K562 (cell line): ENCODE results near the gene DXO. TPM values are rescaled to one million over a fixed set of nuclear protein-coding genes. Genes with fewer than 3 reads are reported as not detected.

Experiments used
- ATAC-seq: fragments of 200-7000 bp; cut with Tn5 transposase; 3 replicates; pipeline ENCODE4 v1.9.1; 2020; ENCODE audit warnings: moderate library complexity
- BruUV-seq: library from RNA; stranded (reverse); fragments of 400-500 nt; replicated peaks from 2 replicates; lab custom pipeline; 2021; lab: Mats Ljungman, UMichigan
- CTCF ChIA-PET: fragments of 300-600 bp; formaldehyde crosslinking; extraction: SDS; loops from one replicate; lab custom pipeline; 2021; ENCODE audit warnings: low intra/inter-chr PET ratio; lab: Yijun Ruan, JAX
- POLR2A ChIA-PET: fragments of 300-600, 350-650 bp; sonication (Branson Sonifier 250); formaldehyde crosslinking; extraction: SDS; loops from one replicate; lab custom pipeline; 2021; ENCODE audit warnings: antibody characterized with exemption, inconsistent platforms; lab: Yijun Ruan, JAX
- DNase-seq, 4 experiments: peaks; one replicate each; pipeline versions ENCODE4 v3.0.0 to v3.0.0-alpha.2; 2011 to 2018; ENCODE audit warnings: low spot score in 3 of 4, mixed read lengths in 3 of 4; ENCODE audit errors: extremely low read depth in 1 of 4
- FAIRE-seq: peaks from 2 replicates; lab custom pipeline; 2011; peaks lifted over from hg19 to GRCh38; lab: Jason Lieb, UNC
- H2AFZ ChIP-seq: 2 replicates; pipeline ENCODE4 v1.6.0; 2011; ENCODE audit warnings: low read depth, low read length, control low read depth, inconsistent platforms
- H3K27ac ChIP-seq: fragments of 200-600 bp; 3 replicates; pipeline ENCODE4 v1.8.0; 2011; ENCODE audit warnings: low read depth, mild to moderate bottlenecking, control low read depth, inconsistent platforms, low read length, moderate library complexity, mixed read lengths; ENCODE audit errors: extremely low read depth
- H3K27me3 ChIP-seq, 2 experiments: fragments of 300-600 bp in 1 of 2; 2 replicates in 1 of 2; 3 replicates in 1 of 2; pipeline versions ENCODE4 v1.6.0 to v1.8.0; 2011; ENCODE audit warnings: inconsistent platforms in 2 of 2, low read length in 2 of 2, mild to moderate bottlenecking in 1 of 2, mixed read lengths in 1 of 2, moderate library complexity in 1 of 2; ENCODE audit not compliant: control insufficient read depth in 2 of 2, insufficient read depth in 2 of 2
- H3K36me3 ChIP-seq: fragments of 300-600 bp; 3 replicates; pipeline ENCODE4 v1.8.0; 2011; ENCODE audit warnings: mild to moderate bottlenecking, low read length, inconsistent platforms; ENCODE audit not compliant: control insufficient read depth, insufficient read depth
- H3K4me1 ChIP-seq, 2 experiments: fragments of 200-600 bp in 1 of 2; replicated peaks in 1 of 2; 2 replicates in 1 of 2; 3 replicates in 1 of 2; pipeline versions ENCODE4 v1.5.1 to v1.8.0; 2011; ENCODE audit warnings: inconsistent platforms in 2 of 2, low read length in 2 of 2, mild to moderate bottlenecking in 1 of 2, mixed read lengths in 1 of 2, moderate library complexity in 1 of 2; ENCODE audit not compliant: control insufficient read depth in 2 of 2, insufficient read depth in 2 of 2
- H3K4me2 ChIP-seq: 2 replicates; pipeline ENCODE4 v1.6.1; 2011; ENCODE audit warnings: low read length, control low read depth, inconsistent platforms, mixed read lengths; ENCODE audit not compliant: insufficient read depth
- H3K4me3 ChIP-seq: fragments of 200-600 bp; sonication (generic), shearing (Covaris generic); 2 replicates; pipeline ENCODE4 v1.5.1; 2016; ENCODE audit warnings: control low read depth, inconsistent platforms
- H3K79me2 ChIP-seq: fragments of 200-600 bp; 3 replicates; pipeline ENCODE4 v1.8.0; 2011; ENCODE audit warnings: low read length, inconsistent platforms; ENCODE audit not compliant: control insufficient read depth, insufficient read depth
- H3K9ac ChIP-seq, 2 experiments: 2 replicates each; pipeline versions ENCODE4 v1.6.0 to v1.6.1; 2011; ENCODE audit warnings: low read depth in 2 of 2, low read length in 2 of 2, control low read depth in 1 of 2, inconsistent platforms in 1 of 2, mild to moderate bottlenecking in 1 of 2, mixed read lengths in 1 of 2; ENCODE audit not compliant: insufficient read depth in 1 of 2
- H3K9me1 ChIP-seq: one replicate; pipeline ENCODE4 v1.6.0; 2011; ENCODE audit warnings: inconsistent platforms, mild to moderate bottlenecking, low read length, moderate library complexity; ENCODE audit not compliant: control insufficient read depth, insufficient read depth
- H3K9me3 ChIP-seq: replicated peaks from 2 replicates; pipeline ENCODE4 v1.5.1; 2011; ENCODE audit warnings: low read depth, low read length, inconsistent platforms; ENCODE audit not compliant: control insufficient read depth, insufficient read depth
- H4K20me1 ChIP-seq: replicated peaks from 2 replicates; pipeline ENCODE4 v1.6.1; 2011; ENCODE audit warnings: low read length, inconsistent platforms, mixed read lengths; ENCODE audit not compliant: control insufficient read depth, insufficient read depth
- ATF2 ChIP-seq: sonication (generic); formaldehyde crosslinking; IDR thresholded peaks from 2 replicates; pipeline ENCODE4 v1.8.1; 2022; ENCODE audit warnings: missing genetic modification reagents
- CREB3 ChIP-seq: fragments of 450-650 bp; conservative IDR thresholded peaks from 2 replicates; pipeline ENCODE4 v1.6.1; 2016; ENCODE audit warnings: missing genetic modification characterization, low read depth, mild to moderate bottlenecking, missing compliant biosample characterization, moderate library complexity
- REST ChIP-seq, 2 experiments: fragments of 450-650 bp; formaldehyde crosslinking in 1 of 2; IDR thresholded peaks; 2 replicates each; pipeline versions ENCODE4 v1.4.0 to v1.6.1; 2014 to 2020; ENCODE audit warnings: mild to moderate bottlenecking in 2 of 2, borderline replicate concordance in 1 of 2, low read depth in 1 of 2
- TAF1 ChIP-seq: IDR thresholded peaks from 2 replicates; pipeline ENCODE4 v1.6.1; 2011; ENCODE audit warnings: mild to moderate bottlenecking, low read length, moderate library complexity; ENCODE audit not compliant: insufficient read depth, control insufficient read depth, severe bottlenecking; ENCODE audit errors: extremely low read depth
- ZBTB43 ChIP-seq: sonication (generic); formaldehyde crosslinking; IDR thresholded peaks from 2 replicates; pipeline ENCODE4 v1.8.0; 2023; ENCODE audit warnings: mild to moderate bottlenecking, missing genetic modification reagents
- ZNF347 ChIP-seq: fragments of 450-650 bp; formaldehyde crosslinking; IDR thresholded peaks from 2 replicates; pipeline ENCODE4 v1.4.0; 2020; ENCODE audit warnings: low read depth, mild to moderate bottlenecking, moderate library complexity
- WGBS: fragments of 100-300 bp; shearing (Covaris generic); methylation state at CpG from one replicate; pipeline ENCODE4 v1.1.6; 2016; ENCODE audit warnings: low coverage, mixed read lengths; ENCODE audit not compliant: insufficient coverage; ENCODE audit errors: missing lambda C conversion rate; 5-methylcytosine and 5-hydroxymethylcytosine counted together
- in situ Hi-C: fragments of 300-500 bp; cut with MboI; formaldehyde crosslinking; loops from 4 replicates; pipeline ENCODE4 v1.15.0; 2018; ENCODE audit warnings: inconsistent platforms, mixed read lengths
- intact Hi-C: fragments of 100-400 bp; cut with micrococcal nuclease; formaldehyde crosslinking; loops from 2 replicates; pipeline ENCODE4 v1.14.2; 2022
- polyA plus RNA-seq, 8 experiments: library from polyadenylated mRNA; depleted of rRNA in 4 of 8; stranded (reverse) in 5 of 8; unstranded in 3 of 8; fragments of >200 nt; fragmentation: Nextera tagmentation in 2 of 8; fragmentation: Illumina TruSeq in 1 of 8; extraction: Ambion mirVana in 2 of 8; extraction: Trizol in 1 of 8; gene quantifications; 2 replicates each; pipeline versions ENCODE4 v1.2.1 to v1.2.3, GENCODE V29; 2011 to 2014; ENCODE audit warnings: inconsistent platforms in 1 of 8, missing spikeins in 1 of 8
- total RNA-seq, 7 experiments: library from RNA; depleted of rRNA in 6 of 7; stranded (reverse); fragments of >200 nt in 6 of 7; fragmentation: Illumina TruSeq in 2 of 7; extraction: Trizol in 2 of 7; gene quantifications; 2 replicates each; pipeline versions ENCODE4 v1.2.1 to v1.2.3, GENCODE V29; 2011 to 2021; ENCODE audit warnings: low replicate concordance in 1 of 7

Gene DXO
- total and polyA plus RNA-seq, 9 of the 15 experiments (the other 6 are each of a cell fraction or from before 2014, with no cell fraction given) = 6.4 to 35.1 (median 19.4) TPM

GRCh38 chr6:31969712-31970603 lies 2.0 kb downstream of the DXO start:
- H3K27ac ChIP-seq = peak overlapping the region; percentile 84
- WGBS = 49% methylated on average over 17 of the region's 17 CpGs
- H4K20me1 ChIP-seq = no peaks in the 10 kb centered on the region
- in situ Hi-C loops = loop anchor here (5.0 kb wide), 1 partner anchor 47 kb away; no protein-coding TSS in a partner anchor
- H3K9ac ChIP-seq = peak overlapping the region; percentile 90 to 96
- no peaks in the 10 kb centered on the region for H3K27me3 ChIP-seq
- peaks cover 56 to 61% of the 10 kb centered on the region in 2 experiments; a peak in 4 of 5 replicates for H3K4me1 ChIP-seq
- H3K79me2 ChIP-seq = peaks cover 48% of the 10 kb centered on the region
- BruUV-seq = no TSS peak
- DNase-seq = peak; percentile 42 to 89 (median 68)
- ChIA-PET CTCF (no interaction called here), POLR2A (interaction anchor here (0.6 to 5.8 kb wide), 13 partner anchors 8 to 310 kb away, joined by 3 to 74 read pairs (median 3); partner anchors contain the start of genes C6orf47, NELFE and SKIC2)
- peak overlapping the region; percentile 56 for H3K4me3 ChIP-seq
- peak; percentile 91 for FAIRE-seq
- peak; percentile 37 for ATAC-seq
- no peaks in the 10 kb centered on the region for H3K9me1 ChIP-seq
- H2AFZ ChIP-seq = no peak overlapping the region
- H3K4me2 ChIP-seq = peak overlapping the region; percentile 99
- H3K36me3 ChIP-seq = peaks cover 69% of the 10 kb centered on the region
- H3K9me3 ChIP-seq = no peaks in the 10 kb centered on the region
- intact Hi-C loops = loop anchor here (10.0 kb wide), 1 partner anchor 235 kb away; the partner anchor contains the start of gene CLIC1
- TF ChIP-seq REST (IDR thresholded peaks at IDR 0.05; ENCODE audit: borderline replicate concordance) (peak; percentile 51; the same call in 1 of the 2 replicates), REST (CRISPR knock-in tag; IDR thresholded peaks at IDR 0.05; ENCODE audit: low read depth) (no peak), ATF2 (CRISPR knock-in tag) (no peak), CREB3 (tag) (no peak), ZNF347 (CRISPR knock-in tag) (no peak), TAF1 (peak; percentile 31), ZBTB43 (CRISPR knock-in tag) (no peak)
